Fibroblast of the aortic adventitia (primary cell): ENCODE data around the gene CCDC87. TPM values are rescaled to one million over a fixed set of nuclear protein-coding genes. Genes with fewer than 3 reads are reported as not detected.
"Not testable (repeated sequence)": the region's sequence is repeated elsewhere in the genome, so short reads cannot be mapped to it uniquely, and the experiment has no call there.

Experiments used
- DNase-seq: peaks from one replicate; pipeline ENCODE4 v3.0.0-alpha.2; 2010; ENCODE audit warnings: low read depth
- H3K4me3 ChIP-seq: 2 replicates; pipeline ENCODE4 v1.5.1; 2011; ENCODE audit warnings: low read depth, mild to moderate bottlenecking, control low read depth, low read length, moderate library complexity
- small RNA-seq: library from RNA; depleted of rRNA; stranded (forward); fragments of <200 nt; gene quantifications from one replicate; pipeline ENCODE3, GENCODE V24; 2012
- total RNA-seq: library from RNA; depleted of rRNA; stranded (reverse); fragments of >200 nt; gene quantifications from 2 replicates; pipeline ENCODE4 v1.2.3, GENCODE V29; 2012; ENCODE audit warnings: low replicate concordance
- TF ChIP-seq, protein P1 (sequence below): IDR thresholded peaks from 2 replicates; pipeline ENCODE4 v1.5.1; 2011; ENCODE audit warnings: mild to moderate bottlenecking, low read length, control low read depth, inconsistent platforms; ENCODE audit not compliant: insufficient read depth

CCDC87 gene
- total RNA-seq, 1 donor, result 0.45 TPM

- TF ChIP-seq, protein P1, sequence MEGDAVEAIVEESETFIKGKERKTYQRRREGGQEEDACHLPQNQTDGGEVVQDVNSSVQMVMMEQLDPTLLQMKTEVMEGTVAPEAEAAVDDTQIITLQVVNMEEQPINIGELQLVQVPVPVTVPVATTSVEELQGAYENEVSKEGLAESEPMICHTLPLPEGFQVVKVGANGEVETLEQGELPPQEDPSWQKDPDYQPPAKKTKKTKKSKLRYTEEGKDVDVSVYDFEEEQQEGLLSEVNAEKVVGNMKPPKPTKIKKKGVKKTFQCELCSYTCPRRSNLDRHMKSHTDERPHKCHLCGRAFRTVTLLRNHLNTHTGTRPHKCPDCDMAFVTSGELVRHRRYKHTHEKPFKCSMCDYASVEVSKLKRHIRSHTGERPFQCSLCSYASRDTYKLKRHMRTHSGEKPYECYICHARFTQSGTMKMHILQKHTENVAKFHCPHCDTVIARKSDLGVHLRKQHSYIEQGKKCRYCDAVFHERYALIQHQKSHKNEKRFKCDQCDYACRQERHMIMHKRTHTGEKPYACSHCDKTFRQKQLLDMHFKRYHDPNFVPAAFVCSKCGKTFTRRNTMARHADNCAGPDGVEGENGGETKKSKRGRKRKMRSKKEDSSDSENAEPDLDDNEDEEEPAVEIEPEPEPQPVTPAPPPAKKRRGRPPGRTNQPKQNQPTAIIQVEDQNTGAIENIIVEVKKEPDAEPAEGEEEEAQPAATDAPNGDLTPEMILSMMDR, result no peak
- DNase-seq, result no peak
These were observed 51.0 kb downstream of the CCDC87 start for GRCh38 chr11:66541892-66542291.

DNA sequence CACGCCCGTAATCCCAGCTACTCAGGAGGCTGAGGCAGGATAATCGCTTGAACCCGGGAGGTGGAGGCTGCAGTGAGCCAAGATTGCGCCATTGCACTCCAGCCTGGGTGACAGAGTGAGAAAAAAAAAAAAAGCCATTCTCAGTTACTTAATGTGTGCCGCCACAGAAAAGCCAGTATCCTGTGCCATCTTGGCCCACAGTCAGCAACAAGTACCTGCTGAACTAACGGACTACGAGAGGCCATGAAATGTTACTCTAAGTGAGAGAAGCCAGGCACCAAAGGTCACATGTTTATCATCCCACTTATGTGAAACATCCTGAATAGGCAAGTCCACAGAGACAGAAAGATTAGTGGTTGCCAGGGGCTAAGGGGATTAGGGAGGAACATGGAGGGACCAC, 52.3 kb downstream of the CCDC87 start:
- not testable (repeated sequence) for DNase-seq, H3K4me3 ChIP-seq

More at GRCh38 chr11:66541892-66542291, 51.0 kb downstream of the CCDC87 start:
- H3K4me3 ChIP-seq, result no peak overlapping the region

Small RNA genes within 50 kb of the gene (small RNA-seq; reads per million reads assigned to genes)
- gene RNU4-39P, result not detected

Other genes with a start within 250 kb of the CCDC87 start
- 22.6 and 38.5 TPM in 2 replicates for gene BRMS1, start 248.0 kb downstream of the CCDC87 start, total RNA-seq
- gene B4GAT1, start 245.4 kb downstream of the CCDC87 start, total RNA-seq, result 21.5 and 36.3 TPM in 2 replicates
- gene SLC29A2, start 221.3 kb downstream of the CCDC87 start, total RNA-seq, result 0.36 TPM in 1 of 2 replicates, not detected in the other
- 0.18 TPM in 1 of 2 replicates, not detected in the other for gene NPAS4, start 172.0 kb downstream of the CCDC87 start, total RNA-seq
- 39.4 and 40.0 TPM in 2 replicates for gene MRPL11, start 154.2 kb downstream of the CCDC87 start, total RNA-seq
- 9.0 and 10.8 TPM in 2 replicates for gene PELI3, start 126.2 kb downstream of the CCDC87 start, total RNA-seq
- 19.0 and 31.7 TPM in 2 replicates for gene DPP3, start 112.6 kb downstream of the CCDC87 start, total RNA-seq
- 41.7 and 54.7 TPM in 2 replicates for gene BBS1, start 82.4 kb downstream of the CCDC87 start, total RNA-seq
- 8.6 and 11.0 TPM in 2 replicates for gene ZDHHC24, start 47.0 kb downstream of the CCDC87 start, total RNA-seq
- gene ACTN3, start 46.2 kb downstream of the CCDC87 start, total RNA-seq, result not detected in 2 replicates
- gene CTSF, start 24.5 kb downstream of the CCDC87 start, total RNA-seq, result 35.0 and 47.1 TPM in 2 replicates
- 28.3 and 54.4 TPM in 2 replicates for gene CCS, start 122 bp upstream of the CCDC87 start, total RNA-seq
- gene RBM14, start 23.6 kb upstream of the CCDC87 start, total RNA-seq, result 11.4 and 26.9 TPM in 2 replicates
- gene RBM4, start 45.6 kb upstream of the CCDC87 start, total RNA-seq, result 34.5 and 73.8 TPM in 2 replicates
- 7.5 and 23.9 TPM in 2 replicates for gene RBM4B, start 84.8 kb upstream of the CCDC87 start, total RNA-seq
- gene SPTBN2, start 136.2 kb upstream of the CCDC87 start, total RNA-seq, result 0.27 and 4.9 TPM in 2 replicates